H1 (cell line): ENCODE results near the gene PPIL6. TPM values are rescaled to one million over a fixed set of nuclear protein-coding genes. Genes with fewer than 3 reads are reported as not detected.

ENCODE experiments used
- polyA plus RNA-seq, 7 experiments: library from polyadenylated mRNA; depleted of rRNA in 3 of 7; stranded (reverse) in 5 of 7; unstranded in 2 of 7; fragments of >200 nt in 5 of 7; fragments of 200-250 nt in 2 of 7; gene quantifications; 1 replicate in 5 of 7; 2 replicates in 1 of 7; 4 replicates in 1 of 7; pipeline versions ENCODE4 v1.2.1 to v1.2.3, GENCODE V29; 2011 to 2013; ENCODE audit warnings: missing spikeins in 2 of 7, mixed read lengths in 2 of 7
- total RNA-seq: library from RNA; stranded (reverse); fragmentation: NEBNext Ultra II Directional; extraction: Animal tissue kit (Norgen Biotek cat#: 25700); gene quantifications from 2 replicates; pipeline ENCODE4 v1.2.1, GENCODE V29; 2021
- TF ChIP-seq, protein P1 (sequence below): fragments of 300-600 bp; sonication (generic); IDR thresholded peaks from 2 replicates; pipeline ENCODE4 v1.7.1; 2012; ENCODE audit warnings: low read length, moderate library complexity, mild to moderate bottlenecking, inconsistent platforms; ENCODE audit not compliant: insufficient replicate concordance

The PPIL6 gene
- total and polyA plus RNA-seq, 2 of the 8 experiments (the other 6 are each of a cell fraction or from before 2014, with no cell fraction given), result 0.42 to 1.3 TPM

DNA sequence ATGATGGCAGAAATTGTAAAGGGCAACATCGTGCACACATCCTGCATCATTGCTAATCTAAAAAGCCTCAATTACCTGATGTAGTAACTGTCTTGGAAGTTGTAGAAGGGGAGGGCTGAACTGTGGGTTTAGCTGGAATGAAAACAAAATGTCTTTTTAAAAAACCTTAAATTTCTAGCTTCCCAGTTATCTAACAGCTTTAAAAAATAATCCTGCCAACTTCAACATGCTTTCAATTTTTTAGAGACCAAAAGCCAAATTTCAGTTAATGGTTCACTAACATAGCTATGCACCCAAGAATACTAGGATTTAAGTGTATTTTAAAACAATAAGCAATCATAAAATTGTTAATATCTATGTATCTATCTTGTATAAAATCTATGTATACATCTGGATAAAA lies 70.1 kb downstream of the PPIL6 start (continued):
- TF ChIP-seq, protein P1, sequence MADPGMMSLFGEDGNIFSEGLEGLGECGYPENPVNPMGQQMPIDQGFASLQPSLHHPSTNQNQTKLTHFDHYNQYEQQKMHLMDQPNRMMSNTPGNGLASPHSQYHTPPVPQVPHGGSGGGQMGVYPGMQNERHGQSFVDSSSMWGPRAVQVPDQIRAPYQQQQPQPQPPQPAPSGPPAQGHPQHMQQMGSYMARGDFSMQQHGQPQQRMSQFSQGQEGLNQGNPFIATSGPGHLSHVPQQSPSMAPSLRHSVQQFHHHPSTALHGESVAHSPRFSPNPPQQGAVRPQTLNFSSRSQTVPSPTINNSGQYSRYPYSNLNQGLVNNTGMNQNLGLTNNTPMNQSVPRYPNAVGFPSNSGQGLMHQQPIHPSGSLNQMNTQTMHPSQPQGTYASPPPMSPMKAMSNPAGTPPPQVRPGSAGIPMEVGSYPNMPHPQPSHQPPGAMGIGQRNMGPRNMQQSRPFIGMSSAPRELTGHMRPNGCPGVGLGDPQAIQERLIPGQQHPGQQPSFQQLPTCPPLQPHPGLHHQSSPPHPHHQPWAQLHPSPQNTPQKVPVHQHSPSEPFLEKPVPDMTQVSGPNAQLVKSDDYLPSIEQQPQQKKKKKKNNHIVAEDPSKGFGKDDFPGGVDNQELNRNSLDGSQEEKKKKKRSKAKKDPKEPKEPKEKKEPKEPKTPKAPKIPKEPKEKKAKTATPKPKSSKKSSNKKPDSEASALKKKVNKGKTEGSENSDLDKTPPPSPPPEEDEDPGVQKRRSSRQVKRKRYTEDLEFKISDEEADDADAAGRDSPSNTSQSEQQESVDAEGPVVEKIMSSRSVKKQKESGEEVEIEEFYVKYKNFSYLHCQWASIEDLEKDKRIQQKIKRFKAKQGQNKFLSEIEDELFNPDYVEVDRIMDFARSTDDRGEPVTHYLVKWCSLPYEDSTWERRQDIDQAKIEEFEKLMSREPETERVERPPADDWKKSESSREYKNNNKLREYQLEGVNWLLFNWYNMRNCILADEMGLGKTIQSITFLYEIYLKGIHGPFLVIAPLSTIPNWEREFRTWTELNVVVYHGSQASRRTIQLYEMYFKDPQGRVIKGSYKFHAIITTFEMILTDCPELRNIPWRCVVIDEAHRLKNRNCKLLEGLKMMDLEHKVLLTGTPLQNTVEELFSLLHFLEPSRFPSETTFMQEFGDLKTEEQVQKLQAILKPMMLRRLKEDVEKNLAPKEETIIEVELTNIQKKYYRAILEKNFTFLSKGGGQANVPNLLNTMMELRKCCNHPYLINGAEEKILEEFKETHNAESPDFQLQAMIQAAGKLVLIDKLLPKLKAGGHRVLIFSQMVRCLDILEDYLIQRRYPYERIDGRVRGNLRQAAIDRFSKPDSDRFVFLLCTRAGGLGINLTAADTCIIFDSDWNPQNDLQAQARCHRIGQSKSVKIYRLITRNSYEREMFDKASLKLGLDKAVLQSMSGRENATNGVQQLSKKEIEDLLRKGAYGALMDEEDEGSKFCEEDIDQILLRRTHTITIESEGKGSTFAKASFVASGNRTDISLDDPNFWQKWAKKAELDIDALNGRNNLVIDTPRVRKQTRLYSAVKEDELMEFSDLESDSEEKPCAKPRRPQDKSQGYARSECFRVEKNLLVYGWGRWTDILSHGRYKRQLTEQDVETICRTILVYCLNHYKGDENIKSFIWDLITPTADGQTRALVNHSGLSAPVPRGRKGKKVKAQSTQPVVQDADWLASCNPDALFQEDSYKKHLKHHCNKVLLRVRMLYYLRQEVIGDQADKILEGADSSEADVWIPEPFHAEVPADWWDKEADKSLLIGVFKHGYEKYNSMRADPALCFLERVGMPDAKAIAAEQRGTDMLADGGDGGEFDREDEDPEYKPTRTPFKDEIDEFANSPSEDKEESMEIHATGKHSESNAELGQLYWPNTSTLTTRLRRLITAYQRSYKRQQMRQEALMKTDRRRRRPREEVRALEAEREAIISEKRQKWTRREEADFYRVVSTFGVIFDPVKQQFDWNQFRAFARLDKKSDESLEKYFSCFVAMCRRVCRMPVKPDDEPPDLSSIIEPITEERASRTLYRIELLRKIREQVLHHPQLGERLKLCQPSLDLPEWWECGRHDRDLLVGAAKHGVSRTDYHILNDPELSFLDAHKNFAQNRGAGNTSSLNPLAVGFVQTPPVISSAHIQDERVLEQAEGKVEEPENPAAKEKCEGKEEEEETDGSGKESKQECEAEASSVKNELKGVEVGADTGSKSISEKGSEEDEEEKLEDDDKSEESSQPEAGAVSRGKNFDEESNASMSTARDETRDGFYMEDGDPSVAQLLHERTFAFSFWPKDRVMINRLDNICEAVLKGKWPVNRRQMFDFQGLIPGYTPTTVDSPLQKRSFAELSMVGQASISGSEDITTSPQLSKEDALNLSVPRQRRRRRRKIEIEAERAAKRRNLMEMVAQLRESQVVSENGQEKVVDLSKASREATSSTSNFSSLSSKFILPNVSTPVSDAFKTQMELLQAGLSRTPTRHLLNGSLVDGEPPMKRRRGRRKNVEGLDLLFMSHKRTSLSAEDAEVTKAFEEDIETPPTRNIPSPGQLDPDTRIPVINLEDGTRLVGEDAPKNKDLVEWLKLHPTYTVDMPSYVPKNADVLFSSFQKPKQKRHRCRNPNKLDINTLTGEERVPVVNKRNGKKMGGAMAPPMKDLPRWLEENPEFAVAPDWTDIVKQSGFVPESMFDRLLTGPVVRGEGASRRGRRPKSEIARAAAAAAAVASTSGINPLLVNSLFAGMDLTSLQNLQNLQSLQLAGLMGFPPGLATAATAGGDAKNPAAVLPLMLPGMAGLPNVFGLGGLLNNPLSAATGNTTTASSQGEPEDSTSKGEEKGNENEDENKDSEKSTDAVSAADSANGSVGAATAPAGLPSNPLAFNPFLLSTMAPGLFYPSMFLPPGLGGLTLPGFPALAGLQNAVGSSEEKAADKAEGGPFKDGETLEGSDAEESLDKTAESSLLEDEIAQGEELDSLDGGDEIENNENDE, result no peak
